K562 (cell line): ENCODE measurements around the gene GPR37. TPM values are rescaled to one million over a fixed set of nuclear protein-coding genes. Genes with fewer than 3 reads are reported as not detected.
A peak's percentile ranks its signal among the peaks of the same experiment; 100 is the strongest.

ENCODE experiments used
- ATAC-seq: fragments of 200-7000 bp; cut with Tn5 transposase; 3 replicates; pipeline ENCODE4 v1.9.1; 2020; ENCODE audit warnings: moderate library complexity
- BruUV-seq: library from RNA; stranded (reverse); fragments of 400-500 nt; replicated peaks from 2 replicates; lab custom pipeline; 2021; lab: Mats Ljungman, UMichigan
- CTCF ChIA-PET: fragments of 300-600 bp; formaldehyde crosslinking; extraction: SDS; loops from one replicate; lab custom pipeline; 2021; ENCODE audit warnings: low intra/inter-chr PET ratio; lab: Yijun Ruan, JAX
- POLR2A ChIA-PET: fragments of 300-600, 350-650 bp; sonication (Branson Sonifier 250); formaldehyde crosslinking; extraction: SDS; loops from one replicate; lab custom pipeline; 2021; ENCODE audit warnings: antibody characterized with exemption, inconsistent platforms; lab: Yijun Ruan, JAX
- DNase-seq, 4 experiments: peaks; one replicate each; pipeline versions ENCODE4 v3.0.0 to v3.0.0-alpha.2; 2011 to 2018; ENCODE audit warnings: low spot score in 3 of 4, mixed read lengths in 3 of 4; ENCODE audit errors: extremely low read depth in 1 of 4
- FAIRE-seq: peaks from 2 replicates; lab custom pipeline; 2011; peaks lifted over from hg19 to GRCh38; lab: Jason Lieb, UNC
- H2AFZ ChIP-seq: 2 replicates; pipeline ENCODE4 v1.6.0; 2011; ENCODE audit warnings: low read depth, low read length, control low read depth, inconsistent platforms
- H3K27ac ChIP-seq: fragments of 200-600 bp; 3 replicates; pipeline ENCODE4 v1.8.0; 2011; ENCODE audit warnings: low read depth, mild to moderate bottlenecking, control low read depth, inconsistent platforms, low read length, moderate library complexity, mixed read lengths; ENCODE audit errors: extremely low read depth
- H3K27me3 ChIP-seq, 2 experiments: fragments of 300-600 bp in 1 of 2; 2 replicates in 1 of 2; 3 replicates in 1 of 2; pipeline versions ENCODE4 v1.6.0 to v1.8.0; 2011; ENCODE audit warnings: inconsistent platforms in 2 of 2, low read length in 2 of 2, mild to moderate bottlenecking in 1 of 2, mixed read lengths in 1 of 2, moderate library complexity in 1 of 2; ENCODE audit not compliant: control insufficient read depth in 2 of 2, insufficient read depth in 2 of 2
- H3K36me3 ChIP-seq: fragments of 300-600 bp; 3 replicates; pipeline ENCODE4 v1.8.0; 2011; ENCODE audit warnings: mild to moderate bottlenecking, low read length, inconsistent platforms; ENCODE audit not compliant: control insufficient read depth, insufficient read depth
- H3K4me1 ChIP-seq, 2 experiments: fragments of 200-600 bp in 1 of 2; replicated peaks in 1 of 2; 2 replicates in 1 of 2; 3 replicates in 1 of 2; pipeline versions ENCODE4 v1.5.1 to v1.8.0; 2011; ENCODE audit warnings: inconsistent platforms in 2 of 2, low read length in 2 of 2, mild to moderate bottlenecking in 1 of 2, mixed read lengths in 1 of 2, moderate library complexity in 1 of 2; ENCODE audit not compliant: control insufficient read depth in 2 of 2, insufficient read depth in 2 of 2
- H3K4me2 ChIP-seq: 2 replicates; pipeline ENCODE4 v1.6.1; 2011; ENCODE audit warnings: low read length, control low read depth, inconsistent platforms, mixed read lengths; ENCODE audit not compliant: insufficient read depth
- H3K4me3 ChIP-seq: fragments of 200-600 bp; sonication (generic), shearing (Covaris generic); 2 replicates; pipeline ENCODE4 v1.5.1; 2016; ENCODE audit warnings: control low read depth, inconsistent platforms
- H3K79me2 ChIP-seq: fragments of 200-600 bp; 3 replicates; pipeline ENCODE4 v1.8.0; 2011; ENCODE audit warnings: low read length, inconsistent platforms; ENCODE audit not compliant: control insufficient read depth, insufficient read depth
- H3K9ac ChIP-seq, 2 experiments: 2 replicates each; pipeline versions ENCODE4 v1.6.0 to v1.6.1; 2011; ENCODE audit warnings: low read depth in 2 of 2, low read length in 2 of 2, control low read depth in 1 of 2, inconsistent platforms in 1 of 2, mild to moderate bottlenecking in 1 of 2, mixed read lengths in 1 of 2; ENCODE audit not compliant: insufficient read depth in 1 of 2
- H3K9me1 ChIP-seq: one replicate; pipeline ENCODE4 v1.6.0; 2011; ENCODE audit warnings: inconsistent platforms, mild to moderate bottlenecking, low read length, moderate library complexity; ENCODE audit not compliant: control insufficient read depth, insufficient read depth
- H3K9me3 ChIP-seq: replicated peaks from 2 replicates; pipeline ENCODE4 v1.5.1; 2011; ENCODE audit warnings: low read depth, low read length, inconsistent platforms; ENCODE audit not compliant: control insufficient read depth, insufficient read depth
- H4K20me1 ChIP-seq: replicated peaks from 2 replicates; pipeline ENCODE4 v1.6.1; 2011; ENCODE audit warnings: low read length, inconsistent platforms, mixed read lengths; ENCODE audit not compliant: control insufficient read depth, insufficient read depth
- KDM1A ChIP-seq, 2 experiments: fragments of 450-650 bp; IDR thresholded peaks; 2 replicates each; pipeline ENCODE4 v1.6.1; 2016; ENCODE audit warnings: mild to moderate bottlenecking in 2 of 2
- MEIS2 ChIP-seq: fragments of 450-650 bp; IDR thresholded peaks from 2 replicates; pipeline ENCODE4 v1.6.1; 2014; ENCODE audit warnings: mild to moderate bottlenecking; ENCODE audit not compliant: partially characterized antibody
- RBM25 ChIP-seq: fragments of 200-400 bp; formaldehyde crosslinking; IDR thresholded peaks from 2 replicates; pipeline ENCODE4 v1.6.1; 2018; ENCODE audit warnings: low read length, low read depth, moderate library complexity; ENCODE audit not compliant: severe bottlenecking
- SRSF1 ChIP-seq: fragments of 200-400 bp; formaldehyde crosslinking; IDR thresholded peaks from 2 replicates; pipeline ENCODE4 v1.6.1; 2017; ENCODE audit warnings: mild to moderate bottlenecking, low read depth, low read length, moderate library complexity
- TCF3 ChIP-seq: sonication (generic); formaldehyde crosslinking; IDR thresholded peaks from 2 replicates; pipeline ENCODE4 v1.4.0; 2020; ENCODE audit warnings: mild to moderate bottlenecking, missing genetic modification reagents
- ZNF134 ChIP-seq: fragments of 250-450 bp; sonication (Bioruptor Pico); conservative IDR thresholded peaks from 2 replicates; pipeline ENCODE4 v1.4.0; 2020
- WGBS: fragments of 100-300 bp; shearing (Covaris generic); methylation state at CpG from one replicate; pipeline ENCODE4 v1.1.6; 2016; ENCODE audit warnings: low coverage, mixed read lengths; ENCODE audit not compliant: insufficient coverage; ENCODE audit errors: missing lambda C conversion rate; 5-methylcytosine and 5-hydroxymethylcytosine counted together
- in situ Hi-C: fragments of 300-500 bp; cut with MboI; formaldehyde crosslinking; loops from 4 replicates; pipeline ENCODE4 v1.15.0; 2018; ENCODE audit warnings: inconsistent platforms, mixed read lengths
- intact Hi-C: fragments of 100-400 bp; cut with micrococcal nuclease; formaldehyde crosslinking; loops from 2 replicates; pipeline ENCODE4 v1.14.2; 2022
- polyA plus RNA-seq, 8 experiments: library from polyadenylated mRNA; depleted of rRNA in 4 of 8; stranded (reverse) in 5 of 8; unstranded in 3 of 8; fragments of >200 nt; fragmentation: Nextera tagmentation in 2 of 8; fragmentation: Illumina TruSeq in 1 of 8; extraction: Ambion mirVana in 2 of 8; extraction: Trizol in 1 of 8; gene quantifications; 2 replicates each; pipeline versions ENCODE4 v1.2.1 to v1.2.3, GENCODE V29; 2011 to 2014; ENCODE audit warnings: inconsistent platforms in 1 of 8, missing spikeins in 1 of 8
- total RNA-seq, 7 experiments: library from RNA; depleted of rRNA in 6 of 7; stranded (reverse); fragments of >200 nt in 6 of 7; fragmentation: Illumina TruSeq in 2 of 7; extraction: Trizol in 2 of 7; gene quantifications; 2 replicates each; pipeline versions ENCODE4 v1.2.1 to v1.2.3, GENCODE V29; 2011 to 2021; ENCODE audit warnings: low replicate concordance in 1 of 7

The GPR37 gene
- total and polyA plus RNA-seq, 9 of the 15 experiments (the other 6 are each of a cell fraction or from before 2014, with no cell fraction given): 0.03 TPM; not detected in 8

DNA sequence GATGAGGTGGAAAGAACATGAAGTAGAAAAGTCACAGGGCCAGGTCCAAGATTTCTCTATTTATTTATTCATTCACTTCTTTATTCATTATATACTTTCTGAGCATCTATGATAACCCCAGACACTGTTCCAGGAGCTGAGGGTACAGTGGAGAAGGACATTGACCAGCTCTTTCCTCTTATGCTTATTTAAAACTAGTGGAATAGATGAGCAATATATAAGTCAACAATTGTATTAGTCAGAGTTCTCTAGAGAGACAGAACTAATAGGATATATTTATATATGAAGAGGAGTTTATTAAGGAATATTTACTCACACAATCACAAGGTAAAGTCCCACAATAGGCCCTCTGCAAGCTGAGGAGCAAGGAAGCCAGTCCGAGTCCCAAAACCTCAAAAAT is 15.0 kb upstream of the GPR37 start:
- FAIRE-seq: no peak
- WGBS: 0% methylated on average over 1 of the region's 1 CpG
- CTCF ChIA-PET: no interaction called here

GRCh38 chr7:124780056-124780455 is 14.5 kb upstream of the GPR37 start:
- POLR2A ChIA-PET: no interaction called here
- no peaks in the 10 kb centered on the region for H3K36me3 ChIP-seq

More for the DNA sequence above, 15.0 kb upstream of the GPR37 start:
- Histone ChIP-seq H3K27ac (no peak overlapping the region), H3K4me2 (no peak overlapping the region), H3K9ac (no peak overlapping the region), H3K79me2 (no peaks in the 10 kb centered on the region), H4K20me1 (no peaks in the 10 kb centered on the region), H3K4me1 (no peaks in the 10 kb centered on the region; a peak in 1 of 5 replicates), H2AFZ (no peak overlapping the region), H3K9me1 (no peaks in the 10 kb centered on the region), H3K9me3 (no peaks in the 10 kb centered on the region), H3K36me3 (no peaks in the 10 kb centered on the region), H3K27me3 (no peaks in the 10 kb centered on the region), H3K4me3 (no peak overlapping the region)
- TF ChIP-seq SRSF1 (no peak), TCF3 (CRISPR knock-in tag) (no peak)
- in situ Hi-C loops (no loop called here), intact Hi-C loops (no loop called here)
- POLR2A ChIA-PET: no interaction called here
- no TSS peak for BruUV-seq
- ATAC-seq (no peak), DNase-seq (no peak)

More at GRCh38 chr7:124780056-124780455, 14.5 kb upstream of the GPR37 start:
- Histone ChIP-seq H2AFZ (no peak overlapping the region), H3K27ac (no peak overlapping the region), H3K9me1 (no peaks in the 10 kb centered on the region), H3K9me3 (no peaks in the 10 kb centered on the region), H3K4me1 (no peaks in the 10 kb centered on the region; a peak in 1 of 5 replicates), H3K4me2 (no peak overlapping the region), H3K4me3 (no peak overlapping the region), H3K9ac (no peak overlapping the region), H3K79me2 (no peaks in the 10 kb centered on the region), H4K20me1 (no peaks in the 10 kb centered on the region), H3K27me3 (no peaks in the 10 kb centered on the region)
- peak; percentile 91 for TF ChIP-seq ZNF134 (CRISPR knock-in tag)
- TF ChIP-seq MEIS2: no peak
- TF ChIP-seq RBM25: peak; percentile 13
- TF ChIP-seq KDM1A (IDR thresholded peaks at IDR 0.05): no peak
- no peak for FAIRE-seq
- DNase-seq: no peak
- ATAC-seq: no peak
- in situ Hi-C loops: no loop called here
- intact Hi-C loops: no loop called here
- CTCF ChIA-PET: no interaction called here
- no TSS peak for BruUV-seq
